IMR-90 (cell line): ENCODE results near the gene ZNF556. TPM values are rescaled to one million over a fixed set of nuclear protein-coding genes. Genes with fewer than 3 reads are reported as not detected.

Source experiments
- ATAC-seq: fragments of 200-7000 bp; cut with Tn5 transposase; 2 replicates; pipeline ENCODE4 v1.9.1; 2020; ENCODE audit warnings: low read depth, mild to moderate bottlenecking, moderate library complexity
- BruUV-seq: library from RNA; stranded (reverse); fragments of 400-500 nt; replicated peaks from 2 replicates; lab custom pipeline; 2021; lab: Mats Ljungman, UMichigan
- CTCF ChIA-PET: fragments of 300-600 bp; formaldehyde crosslinking; extraction: SDS; loops from one replicate; lab custom pipeline; 2021; ENCODE audit warnings: antibody characterized with exemption; lab: Yijun Ruan, JAX
- POLR2A ChIA-PET: fragments of 300-600 bp; sonication (Branson Sonifier 250); formaldehyde crosslinking; loops from one replicate; lab custom pipeline; 2022; ENCODE audit warnings: antibody characterized with exemption; ENCODE audit not compliant: unreplicated experiment; lab: Charles Lee
- DNase-seq: peaks from one replicate; pipeline ENCODE4 v3.0.0; 2013
- H2AFZ ChIP-seq: replicated peaks from 2 replicates; pipeline ENCODE3; 2013; ENCODE audit warnings: low read length, mild to moderate bottlenecking; ENCODE audit not compliant: poor library complexity
- H2AK5ac ChIP-seq: 2 replicates; pipeline ENCODE4 v1.6.1; 2013; ENCODE audit warnings: low read depth, low read length, inconsistent platforms
- H2AK9ac ChIP-seq: replicated peaks from 2 replicates; pipeline ENCODE3; 2013; ENCODE audit warnings: mild to moderate bottlenecking, low read depth, low read length, moderate library complexity; ENCODE audit not compliant: poor library complexity
- H2BK120ac ChIP-seq: 2 replicates; pipeline ENCODE4 v1.6.1; 2013; ENCODE audit warnings: low read depth, low read length, inconsistent platforms
- H2BK15ac ChIP-seq: 3 replicates; pipeline ENCODE4 v1.6.1; 2013; ENCODE audit warnings: low read depth, low read length, inconsistent platforms
- H2BK20ac ChIP-seq: 2 replicates; pipeline ENCODE4 v1.6.1; 2013; ENCODE audit warnings: low read depth, mild to moderate bottlenecking, inconsistent platforms, low read length, moderate library complexity
- H2BK5ac ChIP-seq: 2 replicates; pipeline ENCODE4 v1.6.1; 2013; ENCODE audit warnings: mild to moderate bottlenecking, low read depth, low read length, inconsistent platforms; ENCODE audit not compliant: poor library complexity, severe bottlenecking
- H3K14ac ChIP-seq: replicated peaks from 2 replicates; pipeline ENCODE4 v1.6.1; 2013; ENCODE audit warnings: low read depth, low read length, inconsistent platforms
- H3K18ac ChIP-seq: 2 replicates; pipeline ENCODE4 v1.6.1; 2013; ENCODE audit warnings: low read depth, low read length, control low read depth
- H3K23ac ChIP-seq: 2 replicates; pipeline ENCODE4 v1.6.1; 2013; ENCODE audit warnings: low read depth, low read length, inconsistent platforms
- H3K27ac ChIP-seq: 2 replicates; pipeline ENCODE4 v1.5.1; 2013; ENCODE audit warnings: mild to moderate bottlenecking, control low read depth, low read length; ENCODE audit not compliant: insufficient read depth
- H3K27me3 ChIP-seq: 2 replicates; pipeline ENCODE4 v1.6.1; 2013; ENCODE audit warnings: low read length; ENCODE audit not compliant: control insufficient read depth, insufficient read depth
- H3K36me3 ChIP-seq: 2 replicates; pipeline ENCODE4 v1.6.1; 2013; ENCODE audit warnings: low read length, mixed read lengths; ENCODE audit not compliant: control insufficient read depth, insufficient read depth
- H3K4ac ChIP-seq: 2 replicates; pipeline ENCODE4 v1.6.1; 2013; ENCODE audit warnings: low read depth, low read length, inconsistent platforms
- H3K4me1 ChIP-seq: 2 replicates; pipeline ENCODE4 v1.6.1; 2013; ENCODE audit warnings: low read length, mixed read lengths; ENCODE audit not compliant: control insufficient read depth, insufficient read depth
- H3K4me2 ChIP-seq: 2 replicates; pipeline ENCODE4 v1.6.1; 2013; ENCODE audit warnings: low read depth, mild to moderate bottlenecking, control low read depth, low read length, moderate library complexity
- H3K4me3 ChIP-seq: 2 replicates; pipeline ENCODE4 v1.5.1; 2013; ENCODE audit warnings: low read depth, mild to moderate bottlenecking, control low read depth, low read length, moderate library complexity; ENCODE audit not compliant: insufficient read depth
- H3K56ac ChIP-seq: 2 replicates; pipeline ENCODE4 v1.6.1; 2013; ENCODE audit warnings: low read length, inconsistent platforms; ENCODE audit not compliant: insufficient read depth; ENCODE audit errors: extremely low read depth
- H3K79me1 ChIP-seq, 2 experiments: 2 replicates each; pipeline ENCODE4 v1.6.1; 2013; ENCODE audit warnings: low read length in 2 of 2, inconsistent platforms in 1 of 2, low read depth in 1 of 2
- H3K9ac ChIP-seq: 2 replicates; pipeline ENCODE4 v1.6.1; 2013; ENCODE audit warnings: low read depth, low read length, control low read depth
- H3K9me1 ChIP-seq: 2 replicates; pipeline ENCODE4 v1.6.1; 2013; ENCODE audit warnings: low read length, inconsistent platforms; ENCODE audit not compliant: insufficient read depth
- H3K9me3 ChIP-seq: 2 replicates; pipeline ENCODE4 v1.6.1; 2013; ENCODE audit warnings: low read length; ENCODE audit not compliant: control insufficient read depth, insufficient read depth
- H4K20me1 ChIP-seq: 2 replicates; pipeline ENCODE4 v1.6.1; 2013; ENCODE audit warnings: low read length, inconsistent platforms; ENCODE audit not compliant: insufficient read depth
- H4K5ac ChIP-seq: 2 replicates; pipeline ENCODE4 v1.6.1; 2013; ENCODE audit warnings: mild to moderate bottlenecking, low read depth, low read length, control low read depth
- H4K8ac ChIP-seq, 2 experiments: 2 replicates each; pipeline ENCODE4 v1.6.1; 2013; ENCODE audit warnings: low read depth in 2 of 2, low read length in 2 of 2, control low read depth in 1 of 2, inconsistent platforms in 1 of 2
- H4K91ac ChIP-seq: 2 replicates; pipeline ENCODE4 v1.6.1; 2013; ENCODE audit warnings: low read depth, low read length, inconsistent platforms; ENCODE audit not compliant: insufficient read depth
- BHLHE40 ChIP-seq: fragments of 150-350 bp; IDR thresholded peaks from 2 replicates; pipeline ENCODE4 v1.6.1; 2016; ENCODE audit warnings: mild to moderate bottlenecking, low read depth, low read length
- CEBPB ChIP-seq: IDR thresholded peaks from 2 replicates; pipeline ENCODE4 v1.6.1; 2012; ENCODE audit warnings: low read depth, low read length, improper control_type of control experiment
- CHD1 ChIP-seq: IDR thresholded peaks from 2 replicates; pipeline ENCODE4 v1.6.1; 2012; ENCODE audit warnings: low read depth, low read length, improper control_type of control experiment
- FOS ChIP-seq: fragments of 150-350 bp; IDR thresholded peaks from 2 replicates; pipeline ENCODE4 v1.6.1; 2016; ENCODE audit warnings: low read depth, low read length
- MAFK ChIP-seq: IDR thresholded peaks from 2 replicates; pipeline ENCODE4 v1.6.1; 2012; ENCODE audit warnings: low read depth, low read length, improper control_type of control experiment
- MAZ ChIP-seq: IDR thresholded peaks from 2 replicates; pipeline ENCODE4 v1.6.1; 2012; ENCODE audit warnings: low read depth, mild to moderate bottlenecking, low read length, improper control_type of control experiment, moderate library complexity, borderline replicate concordance
- MXI1 ChIP-seq: IDR thresholded peaks from 2 replicates; pipeline ENCODE4 v1.6.1; 2012; ENCODE audit warnings: low read depth, mild to moderate bottlenecking, low read length, moderate library complexity, borderline replicate concordance
- NFE2L2 ChIP-seq: fragments of 150-350 bp; IDR thresholded peaks from 2 replicates; pipeline ENCODE4 v1.6.1; 2016; ENCODE audit warnings: low read depth, mild to moderate bottlenecking, low read length
- POLR2A ChIP-seq: IDR thresholded peaks from 2 replicates; pipeline ENCODE4 v1.6.1; 2012; ENCODE audit warnings: mild to moderate bottlenecking, low read depth, low read length
- RAD21 ChIP-seq: IDR thresholded peaks from 2 replicates; pipeline ENCODE4 v1.6.1; 2012; ENCODE audit warnings: low read length, improper control_type of control experiment
- RCOR1 ChIP-seq: IDR thresholded peaks from 2 replicates; pipeline ENCODE4 v1.6.1; 2012; ENCODE audit warnings: mild to moderate bottlenecking, low read length, improper control_type of control experiment; ENCODE audit not compliant: insufficient replicate concordance
- RFX5 ChIP-seq: IDR thresholded peaks from 2 replicates; pipeline ENCODE4 v1.8.0; 2012; ENCODE audit warnings: low read depth, mild to moderate bottlenecking, low read length, moderate library complexity
- SMC3 ChIP-seq: fragments of 150-350 bp; IDR thresholded peaks from 2 replicates; pipeline ENCODE4 v1.6.1; 2016; ENCODE audit warnings: low read depth, mild to moderate bottlenecking, antibody characterized with exemption, low read length, moderate library complexity
- WGBS, 2 experiments: methylation state at CpG; one replicate each; pipeline versions ENCODE4 v1.1.5 to v1.1.7; 2013; ENCODE audit warnings: missing lambda C conversion rate in 2 of 2; ENCODE audit not compliant: insufficient read length in 1 of 2; ENCODE audit errors: extremely low coverage in 2 of 2; 5-methylcytosine and 5-hydroxymethylcytosine counted together
- dilution Hi-C: fragments of 300-500 bp; cut with HindIII; formaldehyde crosslinking; loops from one replicate; pipeline ENCODE4 v1.14.3; 2018; ENCODE audit warnings: low sequenced_read_pairs; ENCODE audit not compliant: unreplicated experiment
- in situ Hi-C: fragments of 300-500 bp; cut with MboI; formaldehyde crosslinking; loops from 3 replicates; pipeline ENCODE4 v1.14.3; 2019; ENCODE audit warnings: low sequenced_read_pairs, inconsistent platforms, mixed read lengths
- intact Hi-C: fragments of 100-400 bp; cut with micrococcal nuclease; formaldehyde crosslinking; loops from 2 replicates; pipeline ENCODE4 v1.10.0; 2022
- polyA plus RNA-seq, 3 experiments: library from polyadenylated mRNA; depleted of rRNA; stranded (reverse); fragments of >200 nt; gene quantifications; 2 replicates each; pipeline ENCODE4 v1.2.3, GENCODE V29; 2012; ENCODE audit warnings: low replicate concordance in 1 of 3
- total RNA-seq: library from RNA; depleted of rRNA; stranded (reverse); fragments of >200 nt; gene quantifications from 2 replicates; pipeline ENCODE4 v1.2.3, GENCODE V29; 2012
- TF ChIP-seq, protein P1 (sequence below): fragments of 150-350 bp; IDR thresholded peaks from 2 replicates; pipeline ENCODE4 v1.6.1; 2016; ENCODE audit warnings: low read depth, mild to moderate bottlenecking, low read length, moderate library complexity, borderline replicate concordance
- TF ChIP-seq, protein P2 (sequence below): conservative IDR thresholded peaks from 2 replicates; pipeline ENCODE4 v1.5.1; 2012; ENCODE audit warnings: mild to moderate bottlenecking, low read depth, low read length, improper control_type of control experiment
- TF ChIP-seq, protein P3 (sequence below): fragments of 150-350 bp; IDR thresholded peaks from 2 replicates; pipeline ENCODE4 v1.6.1; 2017; ENCODE audit warnings: mild to moderate bottlenecking, antibody characterized with exemption, low read length, low read depth

The ZNF556 gene
- total and polyA plus RNA-seq, 2 of the 4 experiments (the other 2 are of a cell fraction): not detected

DNA sequence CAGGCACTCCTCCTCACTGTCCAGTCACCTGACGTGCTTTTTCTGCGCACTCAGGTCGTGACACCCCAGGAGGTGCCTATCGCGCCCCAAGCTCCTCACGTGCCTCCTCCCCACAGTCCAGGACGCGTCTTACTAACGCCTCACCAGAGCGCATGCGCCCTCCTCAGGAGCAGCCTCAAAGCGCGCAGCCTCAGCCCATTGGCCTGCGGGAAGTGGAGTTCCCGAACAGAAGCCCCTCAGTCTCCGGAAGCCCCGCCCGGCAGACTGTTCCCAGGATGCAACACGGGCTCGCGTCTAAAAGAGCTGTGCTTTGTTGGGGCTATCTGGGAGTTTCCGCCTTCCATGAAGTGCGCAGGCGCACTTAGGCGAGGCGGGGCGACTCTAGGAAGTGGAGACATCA is 8.3 kb upstream of the ZNF556 start:
- Histone ChIP-seq H3K18ac (no peak overlapping the region), H3K79me1 (peaks cover 0 to 3% of the 10 kb centered on the region in 2 experiments; a peak in 1 of 4 replicates), H2BK120ac (no peak overlapping the region), H2BK20ac (no peak overlapping the region), H2AK5ac (no peak overlapping the region), H4K8ac (no peak overlapping the region), H3K9me1 (no peaks in the 10 kb centered on the region), H2AK9ac (no peak overlapping the region), H3K9me3 (peaks cover 64% of the 10 kb centered on the region), H4K20me1 (no peaks in the 10 kb centered on the region), H3K14ac (no peak overlapping the region), H3K27ac (no peak overlapping the region), H3K9ac (no peak overlapping the region), H3K4me3 (no peak overlapping the region), H2BK15ac (no peak overlapping the region), H3K23ac (no peak overlapping the region), H2AFZ (no peak overlapping the region), H3K27me3 (no peaks in the 10 kb centered on the region), H4K91ac (no peak overlapping the region), H2BK5ac (no peak overlapping the region), H3K4me2 (no peak overlapping the region), H3K4ac (no peak overlapping the region), H4K5ac (no peak overlapping the region), H3K36me3 (peaks cover 5% of the 10 kb centered on the region; the same call in 1 of the 2 replicates), H3K56ac (no peak overlapping the region), H3K4me1 (no peaks in the 10 kb centered on the region)
- DNase-seq (no peak), ATAC-seq (no peak)
- in situ Hi-C loops: no loop called here
- no peak for TF ChIP-seq RCOR1
- TF ChIP-seq SMC3: no peak
- no peak for TF ChIP-seq MAFK
- TF ChIP-seq CEBPB: no peak
- no peak for TF ChIP-seq CHD1
- TF ChIP-seq MAZ: no peak
- no peak for TF ChIP-seq RAD21
- TF ChIP-seq FOS: no peak
- TF ChIP-seq, protein P1, sequence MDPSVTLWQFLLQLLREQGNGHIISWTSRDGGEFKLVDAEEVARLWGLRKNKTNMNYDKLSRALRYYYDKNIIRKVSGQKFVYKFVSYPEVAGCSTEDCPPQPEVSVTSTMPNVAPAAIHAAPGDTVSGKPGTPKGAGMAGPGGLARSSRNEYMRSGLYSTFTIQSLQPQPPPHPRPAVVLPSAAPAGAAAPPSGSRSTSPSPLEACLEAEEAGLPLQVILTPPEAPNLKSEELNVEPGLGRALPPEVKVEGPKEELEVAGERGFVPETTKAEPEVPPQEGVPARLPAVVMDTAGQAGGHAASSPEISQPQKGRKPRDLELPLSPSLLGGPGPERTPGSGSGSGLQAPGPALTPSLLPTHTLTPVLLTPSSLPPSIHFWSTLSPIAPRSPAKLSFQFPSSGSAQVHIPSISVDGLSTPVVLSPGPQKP: no peak
- TF ChIP-seq, protein P2, sequence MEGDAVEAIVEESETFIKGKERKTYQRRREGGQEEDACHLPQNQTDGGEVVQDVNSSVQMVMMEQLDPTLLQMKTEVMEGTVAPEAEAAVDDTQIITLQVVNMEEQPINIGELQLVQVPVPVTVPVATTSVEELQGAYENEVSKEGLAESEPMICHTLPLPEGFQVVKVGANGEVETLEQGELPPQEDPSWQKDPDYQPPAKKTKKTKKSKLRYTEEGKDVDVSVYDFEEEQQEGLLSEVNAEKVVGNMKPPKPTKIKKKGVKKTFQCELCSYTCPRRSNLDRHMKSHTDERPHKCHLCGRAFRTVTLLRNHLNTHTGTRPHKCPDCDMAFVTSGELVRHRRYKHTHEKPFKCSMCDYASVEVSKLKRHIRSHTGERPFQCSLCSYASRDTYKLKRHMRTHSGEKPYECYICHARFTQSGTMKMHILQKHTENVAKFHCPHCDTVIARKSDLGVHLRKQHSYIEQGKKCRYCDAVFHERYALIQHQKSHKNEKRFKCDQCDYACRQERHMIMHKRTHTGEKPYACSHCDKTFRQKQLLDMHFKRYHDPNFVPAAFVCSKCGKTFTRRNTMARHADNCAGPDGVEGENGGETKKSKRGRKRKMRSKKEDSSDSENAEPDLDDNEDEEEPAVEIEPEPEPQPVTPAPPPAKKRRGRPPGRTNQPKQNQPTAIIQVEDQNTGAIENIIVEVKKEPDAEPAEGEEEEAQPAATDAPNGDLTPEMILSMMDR: no peak
- TF ChIP-seq BHLHE40: no peak
- no peak for TF ChIP-seq POLR2A
- TF ChIP-seq, protein P3, sequence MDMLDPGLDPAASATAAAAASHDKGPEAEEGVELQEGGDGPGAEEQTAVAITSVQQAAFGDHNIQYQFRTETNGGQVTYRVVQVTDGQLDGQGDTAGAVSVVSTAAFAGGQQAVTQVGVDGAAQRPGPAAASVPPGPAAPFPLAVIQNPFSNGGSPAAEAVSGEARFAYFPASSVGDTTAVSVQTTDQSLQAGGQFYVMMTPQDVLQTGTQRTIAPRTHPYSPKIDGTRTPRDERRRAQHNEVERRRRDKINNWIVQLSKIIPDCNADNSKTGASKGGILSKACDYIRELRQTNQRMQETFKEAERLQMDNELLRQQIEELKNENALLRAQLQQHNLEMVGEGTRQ: no peak
- TF ChIP-seq NFE2L2: no peak
- TF ChIP-seq RFX5: no peak
- no peak for TF ChIP-seq MXI1
- ChIA-PET POLR2A (interaction anchor here (0.5 kb wide), 1 partner anchor 92 kb away, joined by 4 read pairs; no protein-coding TSS in a partner anchor), CTCF (no interaction called here)
- intact Hi-C loops: no loop called here
- WGBS, 2 experiments: 80% methylated on average over 9 of the region's 27 CpGs; no CpG with 5 or more reads in 1 of the 2 experiments
- dilution Hi-C loops: no loop called here
- BruUV-seq: no TSS peak
